Dermis microvascular lymphatic vessel endothelial cell (primary cell): ENCODE measurements around the gene ANKRD17. TPM values are rescaled to one million over a fixed set of nuclear protein-coding genes. Genes with fewer than 3 reads are reported as not detected.

Experiments used
- DNase-seq, 2 donors: peaks; one replicate each; pipeline versions ENCODE4 v3.0.0 to v3.0.0-alpha.2; 2010; ENCODE audit warnings: low read depth in 2 of 2
- total RNA-seq: library from RNA; depleted of rRNA; stranded (reverse); fragments of >200 nt; gene quantifications from 2 replicates; pipeline ENCODE4 v1.2.1, GENCODE V29; 2014

The ANKRD17 gene
- total RNA-seq, 1 donor from 2014 or later, result 43.0 TPM

- DNase-seq, result no peak
Measured at GRCh38 chr4:73053974-73054480, 204.6 kb downstream of the ANKRD17 start.

GRCh38 chr4:73053076-73053475 is 205.5 kb downstream of the ANKRD17 start:
- no peak for DNase-seq

GRCh38 chr4:73051625-73052024 is 207.0 kb downstream of the ANKRD17 start:
- no peak for DNase-seq

- no peak for DNase-seq
Measured at GRCh38 chr4:73045879-73046278, 212.7 kb downstream of the ANKRD17 start.

GRCh38 chr4:73037057-73037456 is 221.5 kb downstream of the ANKRD17 start:
- DNase-seq, result no peak

- DNase-seq, result no peak
Measured at GRCh38 chr4:73036123-73036522, 222.5 kb downstream of the ANKRD17 start.

GRCh38 chr4:73034896-73035295 is 223.7 kb downstream of the ANKRD17 start:
- DNase-seq, result no peak

- no peak for DNase-seq
Measured at GRCh38 chr4:73028621-73029020, 230.0 kb downstream of the ANKRD17 start.

Other genes starting within 250 kb of the ANKRD17 start
- 13.7 and 20.8 TPM in 2 replicates for gene COX18, start 189.1 kb downstream of the ANKRD17 start, total RNA-seq
- not detected in 2 replicates for gene ALB, start 145.5 kb upstream of the ANKRD17 start, total RNA-seq
- gene AFP, start 177.4 kb upstream of the ANKRD17 start, total RNA-seq, result not detected in 2 replicates
- gene AFM, start 222.9 kb upstream of the ANKRD17 start, total RNA-seq, result not detected in 2 replicates